Fibroblast of lung (primary cell): ENCODE results near the gene GNAO1.

Experiments used
- CTCF ChIP-seq, 2 donors: IDR thresholded peaks in 1 of 2; conservative IDR thresholded peaks in 1 of 2; 1 replicate in 1 of 2; 2 replicates in 1 of 2; pipeline ENCODE4 v1.5.1; 2011 to 2012; ENCODE audit warnings: low read length in 2 of 2, control low read depth in 1 of 2, inconsistent platforms in 1 of 2, low read depth in 1 of 2, mild to moderate bottlenecking in 1 of 2
- EZH2 ChIP-seq: IDR thresholded peaks from 2 replicates; pipeline ENCODE4 v1.5.1; 2012; ENCODE audit warnings: low read length, control low read depth, mild to moderate bottlenecking; ENCODE audit errors: missing control alignments

GRCh38 chr16:56275076-56275475 lies 83.8 kb downstream of the GNAO1 start:
- TF ChIP-seq CTCF (conservative IDR thresholded peaks at IDR 0.05 in 1 of 2, IDR thresholded peaks at IDR 0.05 in 1 of 2; ENCODE audit: low read depth in 1 of 2, low read length in 2 of 2) (no peak), EZH2 (no peak)
